Brain pericyte (primary cell): ENCODE data around the gene SETMAR.
A peak's percentile ranks its signal among the peaks of the same experiment; 100 is the strongest.
"Not testable (repeated sequence)": the region's sequence is repeated elsewhere in the genome, so short reads cannot be mapped to it uniquely, and the experiment has no call there.

Experiments
- DNase-seq: peaks from one replicate; pipeline ENCODE4 v3.0.0-alpha.2; 2012; ENCODE audit warnings: low read depth, low spot score

Gene SETMAR

DNA sequence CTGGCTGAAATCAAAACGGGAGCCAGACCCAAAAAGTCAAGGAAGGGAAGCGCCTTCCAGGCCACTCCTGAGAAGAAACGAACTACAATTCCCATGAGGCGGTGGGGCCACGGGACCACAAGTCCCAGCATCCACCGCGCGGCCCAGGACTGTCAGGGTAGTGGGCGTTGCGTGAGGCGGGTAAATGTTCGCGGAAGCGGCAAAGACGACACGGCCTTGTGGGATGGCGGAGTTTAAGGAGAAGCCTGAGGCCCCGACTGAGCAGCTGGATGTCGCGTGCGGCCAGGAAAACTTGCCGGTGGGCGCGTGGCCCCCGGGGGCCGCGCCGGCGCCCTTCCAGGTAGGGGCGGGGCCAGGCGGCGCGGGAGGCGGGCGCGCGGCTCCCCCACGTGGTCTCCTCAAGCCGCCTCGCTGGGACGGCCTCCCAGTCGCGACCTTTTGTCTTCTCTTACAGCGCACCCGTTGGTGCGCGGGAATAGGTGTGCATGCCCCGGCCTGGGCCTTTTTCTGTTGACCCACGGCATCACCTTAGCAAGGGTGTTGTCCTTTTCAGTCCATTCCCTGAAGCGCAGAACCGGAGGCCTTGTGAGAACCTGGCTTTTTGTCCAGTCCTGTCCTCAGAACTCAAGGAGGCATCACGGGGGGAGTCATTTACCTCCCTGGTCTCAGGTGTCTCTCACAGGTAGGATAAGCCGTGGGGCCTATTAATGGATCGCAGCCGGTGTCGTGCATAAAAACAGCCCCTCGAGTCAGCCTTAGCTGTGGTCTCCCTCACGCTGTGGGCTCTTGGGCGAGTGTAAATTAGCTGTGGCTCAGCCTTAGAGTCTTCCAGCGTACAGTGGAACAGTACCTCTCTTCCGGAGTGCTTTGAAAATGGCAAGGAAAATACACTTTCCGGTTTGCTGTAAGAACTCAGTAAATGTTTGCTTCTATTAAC is at the start of gene SETMAR:
TSS of gene SETMAR (plus strand) at position 183 of the 937 bp plus-strand sequence. CDS start at position 185, 2 bp downstream.
- DNase-seq = peak; percentile 43

DNA sequence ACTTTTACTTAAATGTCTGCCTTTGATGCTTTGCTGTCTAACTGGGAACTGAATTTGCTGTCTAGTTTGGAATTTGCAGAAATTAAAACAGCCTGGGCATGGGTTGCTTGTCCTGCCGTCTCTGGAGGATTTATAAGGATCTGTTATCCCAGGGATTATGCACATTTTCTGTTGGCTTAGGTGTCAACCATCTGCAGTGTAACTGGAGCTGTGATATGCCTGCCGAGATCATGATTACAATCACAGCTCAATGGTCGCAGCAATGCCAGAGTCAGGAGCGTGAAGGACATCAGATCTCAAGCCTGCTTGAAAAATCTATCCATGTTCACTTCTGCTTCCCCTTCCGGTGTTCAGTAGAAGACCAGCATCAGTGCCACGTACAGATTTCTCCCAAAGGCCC is 41.8 kb upstream of the SETMAR start:
- DNase-seq = no peak

GRCh38 chr3:4264040-4264439 is 39.1 kb upstream of the SETMAR start:
- no peak for DNase-seq

DNA sequence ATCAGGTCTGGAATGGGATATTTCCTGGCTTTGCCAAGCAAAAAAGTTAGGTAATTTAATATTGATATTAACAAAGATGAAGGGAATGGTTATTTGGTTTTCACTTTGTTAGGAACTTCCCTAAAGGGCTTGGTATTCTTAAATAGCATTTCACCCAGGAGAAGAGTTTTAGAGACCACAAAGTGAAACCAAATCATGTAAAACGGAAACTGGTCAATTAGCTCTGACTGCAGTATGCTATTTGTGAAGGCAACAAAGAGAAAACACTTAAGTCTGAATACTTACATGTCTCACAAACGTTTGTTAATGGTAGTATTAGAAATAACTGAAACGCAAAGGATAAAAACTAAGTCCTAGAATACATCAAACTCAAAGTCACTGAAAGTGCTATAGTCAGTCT is 32.4 kb upstream of the SETMAR start:
- DNase-seq = no peak

DNA sequence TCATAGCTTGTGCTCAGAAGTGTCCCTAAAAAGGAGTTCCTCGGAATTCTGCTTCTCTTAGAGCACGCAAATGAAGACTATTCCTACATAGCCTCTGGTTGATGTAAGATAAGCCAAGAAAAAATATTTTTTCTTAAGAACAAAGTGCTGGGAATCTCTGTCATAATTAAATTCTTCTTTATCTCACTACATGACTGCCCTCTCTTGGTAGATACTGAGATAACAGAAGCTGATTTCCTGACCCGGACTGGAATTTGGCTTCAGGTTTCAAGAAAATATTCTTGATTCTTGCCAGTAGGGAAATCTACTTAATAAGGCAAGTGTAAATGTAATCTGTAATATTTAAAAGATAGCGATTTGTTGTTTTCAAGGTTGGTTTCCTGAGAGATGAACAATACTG is 31.3 kb upstream of the SETMAR start:
- DNase-seq = no peak

GRCh38 chr3:4279516-4280105 is 23.6 kb upstream of the SETMAR start:
- no peak for DNase-seq

- no peak for DNase-seq
These were observed 21.2 kb upstream of the SETMAR start for GRCh38 chr3:4281991-4282390.

GRCh38 chr3:4284865-4285264 is 18.3 kb upstream of the SETMAR start:
- no peak for DNase-seq

DNA sequence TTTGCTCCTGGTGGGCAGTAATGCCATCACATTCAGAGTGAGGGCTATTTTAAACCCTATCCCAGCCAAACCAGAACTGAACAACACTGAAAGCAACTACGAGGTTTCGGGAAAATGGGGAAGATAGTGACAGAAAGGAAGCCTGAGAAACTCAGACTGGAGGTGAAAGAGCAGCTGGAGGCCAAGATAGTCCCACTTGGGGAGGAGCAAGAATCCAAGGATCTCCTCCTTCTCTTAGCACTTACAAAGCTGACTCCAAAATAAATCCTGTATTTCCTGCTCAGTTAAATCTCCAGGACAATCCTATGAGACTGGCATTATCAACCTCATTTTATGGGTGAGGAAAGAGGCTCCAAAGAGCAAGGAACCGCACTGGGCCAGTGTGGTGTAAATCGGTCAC is 14.1 kb upstream of the SETMAR start:
- no peak for DNase-seq

DNA sequence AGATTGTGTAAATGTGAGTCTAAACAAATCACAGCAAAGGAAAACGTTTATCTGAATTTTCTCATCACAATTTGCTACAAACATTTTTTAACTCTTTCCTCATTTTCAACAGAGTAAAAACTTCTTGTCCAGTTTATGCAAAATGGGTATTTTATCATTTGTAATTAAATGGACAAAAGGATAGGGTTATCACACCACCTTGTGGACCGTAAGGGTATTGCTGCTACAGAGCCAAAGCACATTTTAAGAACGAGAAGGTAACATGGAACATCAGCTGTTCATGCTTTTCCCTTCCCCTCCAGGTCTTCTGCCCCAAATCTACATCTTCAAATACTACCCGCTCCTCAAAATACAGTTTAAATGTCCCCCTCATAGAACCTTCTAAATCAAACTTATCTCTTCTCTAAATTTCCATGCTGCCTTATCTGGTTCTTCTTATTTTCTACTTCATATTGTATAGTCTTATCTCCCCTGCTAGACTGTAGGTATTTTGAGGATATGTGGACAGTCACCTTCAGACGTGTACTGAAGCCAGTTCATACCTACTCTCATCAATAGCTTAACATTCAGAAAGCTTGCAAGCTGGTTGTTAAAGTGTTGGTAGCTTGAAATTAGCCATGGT is 12.8 kb upstream of the SETMAR start:
- DNase-seq = no peak

- DNase-seq = no peak
These were observed 10.9 kb upstream of the SETMAR start for GRCh38 chr3:4292301-4292700.

GRCh38 chr3:4294616-4295327 is 8.4 kb upstream of the SETMAR start:
- DNase-seq = no peak

DNA sequence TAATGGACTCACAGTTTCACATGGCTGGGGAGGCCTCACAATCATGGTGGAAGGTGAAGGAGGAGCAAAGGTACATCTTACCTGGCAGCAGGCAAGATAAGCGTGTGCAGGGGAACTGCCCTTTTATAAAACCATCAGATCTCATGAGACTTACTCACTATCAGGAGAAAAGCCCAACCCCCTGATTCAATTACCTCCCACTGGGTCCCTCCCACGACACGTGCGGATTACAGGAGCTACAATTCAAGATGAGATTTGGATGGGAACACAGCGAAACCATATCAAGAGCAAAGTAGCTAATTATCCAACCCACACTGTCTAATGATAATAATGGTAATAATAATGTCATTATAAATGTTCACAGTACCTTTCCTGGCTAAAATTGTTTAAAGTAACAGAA is 6.7 kb upstream of the SETMAR start:
- DNase-seq = not testable (repeated sequence)

DNA sequence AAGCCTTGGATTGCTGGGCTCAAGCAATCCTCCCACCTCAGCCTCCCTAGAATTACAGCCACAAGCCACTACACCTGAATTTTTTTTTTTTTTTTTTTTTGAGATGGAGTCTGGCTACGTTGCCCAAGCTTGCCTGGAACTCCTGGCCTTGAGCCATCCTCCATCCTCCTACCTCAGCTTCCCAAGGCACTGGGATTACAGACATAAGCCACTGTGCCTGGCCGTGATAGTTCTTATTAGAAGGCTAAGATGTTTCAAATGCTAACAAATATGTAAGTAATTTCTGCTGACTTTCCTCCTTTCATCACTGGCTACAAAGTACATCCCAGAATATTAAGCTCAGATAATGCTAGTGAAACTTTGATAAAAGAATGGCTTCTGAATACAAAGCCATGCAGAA is 5.7 kb upstream of the SETMAR start:
- no peak for DNase-seq

DNA sequence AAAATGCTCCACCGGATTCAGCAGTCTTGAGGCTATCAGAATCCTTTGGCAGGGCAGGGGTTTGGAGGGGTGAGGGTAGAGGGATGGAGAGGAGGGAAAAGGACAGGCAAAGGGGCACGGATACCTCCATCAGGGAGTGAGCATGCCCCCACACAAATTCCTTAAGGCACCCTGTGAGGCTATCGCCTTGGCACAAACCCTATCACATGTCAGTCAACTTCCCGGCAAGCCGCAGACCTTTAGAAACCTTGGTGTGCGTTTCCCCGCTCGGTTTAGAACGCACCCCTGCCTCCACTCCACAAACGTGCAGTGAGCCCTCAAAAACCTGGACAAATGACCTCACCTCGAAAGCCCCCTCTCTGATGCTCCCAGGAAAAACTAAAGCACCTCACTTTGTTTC is 422 bp upstream of the SETMAR start:
- no peak for DNase-seq

DNA sequence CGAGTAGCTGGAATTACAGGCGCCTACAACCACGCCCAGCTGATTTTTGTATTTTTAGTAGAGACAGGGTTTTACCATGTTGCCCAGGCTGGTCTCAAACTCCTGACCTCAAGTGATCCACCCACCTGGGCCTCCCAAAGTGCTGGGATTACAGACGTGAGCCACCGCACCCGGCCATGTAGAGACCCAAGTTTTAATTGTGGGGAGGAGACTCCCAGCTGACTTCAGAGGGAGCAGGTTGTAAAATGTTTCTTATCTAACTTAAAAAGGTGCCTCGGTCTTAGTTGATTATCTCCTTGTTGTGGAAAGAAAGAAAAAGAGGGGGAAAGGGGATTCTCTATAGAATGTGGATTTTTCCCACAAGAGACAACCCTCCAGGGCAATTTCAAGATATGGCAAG is 2.0 kb downstream of the SETMAR start:
- not testable (repeated sequence) for DNase-seq

DNA sequence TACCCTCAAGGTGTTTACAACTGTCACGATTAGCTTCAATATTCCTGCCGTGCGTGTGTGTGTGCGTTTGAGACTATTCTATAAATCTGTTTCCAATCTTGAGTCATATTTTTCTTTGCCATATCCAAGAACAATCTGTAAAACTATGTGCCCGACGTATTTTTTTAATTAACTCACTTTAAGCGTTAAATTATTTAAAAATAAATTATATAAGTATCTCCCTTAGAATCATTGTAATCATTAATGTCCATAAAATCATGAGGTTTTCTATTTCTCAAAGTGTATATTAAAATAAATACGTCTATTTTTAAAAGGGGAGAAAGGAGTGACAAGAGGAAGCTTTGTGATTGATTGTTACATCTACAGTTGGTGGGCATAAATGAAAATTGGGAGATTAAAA is 2.9 kb downstream of the SETMAR start:
- DNase-seq = no peak

DNA sequence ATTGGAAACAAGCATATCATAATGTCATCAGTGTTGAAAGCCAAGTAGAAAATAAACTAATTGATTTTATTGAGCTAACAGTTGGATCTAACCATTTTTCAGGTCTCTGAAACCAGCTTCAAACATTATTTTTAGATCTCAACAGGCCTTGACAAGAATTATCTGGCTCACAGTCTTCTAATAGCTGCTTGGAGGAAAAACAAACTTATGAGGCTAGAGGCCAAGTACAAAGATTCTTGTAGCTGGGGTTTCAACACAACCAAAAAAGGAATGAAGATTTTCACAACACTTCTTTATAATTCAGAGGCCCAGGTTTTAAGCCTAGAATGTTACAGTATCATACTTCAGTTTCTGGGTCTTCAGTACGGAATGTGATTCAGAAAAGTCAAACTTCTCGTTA is 3.7 kb downstream of the SETMAR start:
- no peak for DNase-seq

GRCh38 chr3:4309491-4310128 is 6.4 kb downstream of the SETMAR start:
- DNase-seq = no peak

DNA sequence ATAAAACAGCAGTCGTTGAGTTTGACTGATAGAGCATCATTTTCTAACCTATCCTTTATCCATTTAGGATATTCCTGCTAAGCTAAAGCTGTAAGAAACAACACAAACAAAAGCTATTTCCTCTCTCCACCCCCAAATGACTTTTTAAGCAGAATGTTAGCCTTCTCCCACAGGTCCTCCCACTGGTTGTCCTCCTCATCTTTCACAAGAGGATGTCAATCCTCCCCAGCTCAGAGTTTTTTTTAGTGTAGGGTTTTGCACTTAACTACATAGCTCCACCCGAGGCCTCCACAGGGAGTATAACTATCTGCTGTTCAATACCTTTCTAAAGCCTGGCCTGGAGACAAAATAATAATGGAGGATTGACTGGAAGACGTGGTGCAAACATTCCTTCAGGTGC is 7.8 kb downstream of the SETMAR start:
- DNase-seq = no peak

DNA sequence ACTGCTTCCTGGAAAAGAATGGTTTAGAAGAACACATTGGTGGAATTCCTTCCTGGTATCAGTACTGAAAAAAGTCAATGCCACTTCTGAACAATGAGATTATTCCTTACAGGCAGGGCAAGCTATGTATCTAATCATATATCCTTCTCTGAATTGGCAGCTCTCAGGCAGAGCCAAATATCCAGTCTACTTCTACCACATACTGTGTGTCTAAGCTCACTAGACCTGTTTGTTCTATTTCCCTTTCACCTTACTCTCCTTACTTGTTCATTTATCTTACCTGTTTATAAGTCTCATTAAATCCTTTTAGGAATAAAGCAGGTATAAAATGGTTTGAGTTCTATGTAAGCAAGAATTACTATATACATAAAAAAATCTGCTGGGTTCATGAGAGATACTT is 8.3 kb downstream of the SETMAR start:
- DNase-seq = no peak
